Adipocyte (in vitro differentiated cells): ENCODE data around the gene RTN4IP1.
"Not testable (repeated sequence)": the region's sequence is repeated elsewhere in the genome, so short reads cannot be mapped to it uniquely, and the experiment has no call there.

Experiments
- DNase-seq: peaks from one replicate; pipeline ENCODE4 v3.0.0-alpha.2; 2015; ENCODE audit warnings: low read depth
- H3K27me3 ChIP-seq: replicated peaks from 2 replicates; pipeline ENCODE4 v1.7.0; 2013; ENCODE audit warnings: mild to moderate bottlenecking, low read length, moderate library complexity; ENCODE audit not compliant: control insufficient read depth, insufficient read depth
- H3K36me3 ChIP-seq: 2 replicates; pipeline ENCODE4 v1.7.0; 2013; ENCODE audit warnings: low read length, mild to moderate bottlenecking, moderate library complexity; ENCODE audit not compliant: control insufficient read depth, insufficient read depth, severe bottlenecking
- H3K4me1 ChIP-seq: 2 replicates; pipeline ENCODE4 v1.7.0; 2013; ENCODE audit warnings: mild to moderate bottlenecking, low read length, moderate library complexity; ENCODE audit not compliant: control insufficient read depth, insufficient read depth
- H3K4me3 ChIP-seq: 2 replicates; pipeline ENCODE4 v1.7.0; 2013; ENCODE audit warnings: mild to moderate bottlenecking, low read length, moderate library complexity
- H3K9ac ChIP-seq: 2 replicates; pipeline ENCODE4 v1.7.0; 2013; ENCODE audit warnings: mild to moderate bottlenecking, low read length, moderate library complexity
- H3K9me3 ChIP-seq: 2 replicates; pipeline ENCODE4 v1.7.0; 2013; ENCODE audit warnings: mild to moderate bottlenecking, low read length, moderate library complexity; ENCODE audit not compliant: control insufficient read depth

The RTN4IP1 gene

GRCh38 chr6:106611030-106611429, 18.3 kb downstream of the RTN4IP1 start:
- Histone ChIP-seq H3K27me3 (no peaks in the 10 kb centered on the region), H3K4me3 (no peak overlapping the region), H3K9me3 (no peaks in the 10 kb centered on the region), H3K4me1 (no peaks in the 10 kb centered on the region), H3K36me3 (peaks cover 5% of the 10 kb centered on the region), H3K9ac (no peak overlapping the region)
- DNase-seq: no peak

- no peak for DNase-seq
- H3K4me3 ChIP-seq: no peak overlapping the region
These were observed 19.6 kb downstream of the RTN4IP1 start for GRCh38 chr6:106609699-106610098.

GRCh38 chr6:106608080-106608668, 21.1 kb downstream of the RTN4IP1 start:
- DNase-seq: peak; percentile 53
- no peaks in the 10 kb centered on the region for H3K9me3 ChIP-seq
- peaks cover 5% of the 10 kb centered on the region for H3K36me3 ChIP-seq
- H3K4me1 ChIP-seq: no peaks in the 10 kb centered on the region
- H3K27me3 ChIP-seq: no peaks in the 10 kb centered on the region
- H3K9ac ChIP-seq: no peak overlapping the region
- H3K4me3 ChIP-seq: no peak overlapping the region

More at GRCh38 chr6:106609699-106610098, 19.6 kb downstream of the RTN4IP1 start:
- Histone ChIP-seq H3K9me3 (no peaks in the 10 kb centered on the region), H3K9ac (no peak overlapping the region), H3K27me3 (no peaks in the 10 kb centered on the region), H3K36me3 (peaks cover 5% of the 10 kb centered on the region), H3K4me1 (no peaks in the 10 kb centered on the region)

- peaks cover 3% of the 10 kb centered on the region for H3K36me3 ChIP-seq
- no peak overlapping the region for H3K9ac ChIP-seq
- DNase-seq: no peak
- H3K27me3 ChIP-seq: no peaks in the 10 kb centered on the region
- no peaks in the 10 kb centered on the region for H3K9me3 ChIP-seq
- no peaks in the 10 kb centered on the region for H3K4me1 ChIP-seq
- H3K4me3 ChIP-seq: no peak overlapping the region
These were observed 29.0 kb downstream of the RTN4IP1 start for GRCh38 chr6:106600329-106600728.

GRCh38 chr6:106599440-106599839, 29.9 kb downstream of the RTN4IP1 start:
- Histone ChIP-seq H3K36me3 (peaks cover 3% of the 10 kb centered on the region), H3K4me1 (no peaks in the 10 kb centered on the region), H3K9ac (no peak overlapping the region), H3K27me3 (no peaks in the 10 kb centered on the region), H3K4me3 (no peak overlapping the region), H3K9me3 (no peaks in the 10 kb centered on the region)
- no peak for DNase-seq

- H3K36me3 ChIP-seq: no peaks in the 10 kb centered on the region
- no peaks in the 10 kb centered on the region for H3K9me3 ChIP-seq
- H3K4me1 ChIP-seq: peaks cover 17% of the 10 kb centered on the region
- H3K27me3 ChIP-seq: no peaks in the 10 kb centered on the region
- peak; percentile 70 for DNase-seq
- peak overlapping the region; percentile 36 for H3K9ac ChIP-seq
- H3K4me3 ChIP-seq: peak overlapping the region; percentile 48
These were observed 38.0 kb downstream of the RTN4IP1 start for GRCh38 chr6:106591111-106591825.

GRCh38 chr6:106588937-106589336, 40.4 kb downstream of the RTN4IP1 start:
- H3K9me3 ChIP-seq, H3K9ac ChIP-seq, H3K36me3 ChIP-seq, H3K27me3 ChIP-seq, DNase-seq, H3K4me3 ChIP-seq: not testable (repeated sequence)
- H3K4me1 ChIP-seq: peaks cover 24% of the 10 kb centered on the region

- peaks cover 20% of the 10 kb centered on the region for H3K4me1 ChIP-seq
- no peaks in the 10 kb centered on the region for H3K27me3 ChIP-seq
- peaks cover 17% of the 10 kb centered on the region for H3K36me3 ChIP-seq
- no peak overlapping the region for H3K9ac ChIP-seq
- no peak overlapping the region for H3K4me3 ChIP-seq
- no peak for DNase-seq
- no peaks in the 10 kb centered on the region for H3K9me3 ChIP-seq
These were observed 42.4 kb downstream of the RTN4IP1 start for GRCh38 chr6:106586815-106587415.

GRCh38 chr6:106581468-106581867, 47.8 kb downstream of the RTN4IP1 start:
- Histone ChIP-seq H3K36me3 (peaks cover 17% of the 10 kb centered on the region), H3K9ac (no peak overlapping the region), H3K27me3 (no peaks in the 10 kb centered on the region), H3K9me3 (no peaks in the 10 kb centered on the region), H3K4me1 (peaks cover 7% of the 10 kb centered on the region), H3K4me3 (no peak overlapping the region)
- DNase-seq: no peak

GRCh38 chr6:106579281-106579680, 50.0 kb downstream of the RTN4IP1 start:
- Histone ChIP-seq H3K9me3 (no peaks in the 10 kb centered on the region), H3K4me3 (no peak overlapping the region), H3K4me1 (peaks cover 10% of the 10 kb centered on the region), H3K36me3 (peaks cover 14% of the 10 kb centered on the region), H3K9ac (no peak overlapping the region), H3K27me3 (no peaks in the 10 kb centered on the region)
- DNase-seq: no peak

- Histone ChIP-seq H3K36me3 (peaks cover 11% of the 10 kb centered on the region), H3K9me3 (no peaks in the 10 kb centered on the region), H3K27me3 (no peaks in the 10 kb centered on the region), H3K4me3 (no peak overlapping the region), H3K9ac (no peak overlapping the region), H3K4me1 (peaks cover 14% of the 10 kb centered on the region)
- DNase-seq: peak; percentile 70
These were observed 54.4 kb downstream of the RTN4IP1 start for GRCh38 chr6:106574741-106575458.
